ENCODE results near the gene HBA1.
"Not testable (repeated sequence)": the region's sequence is repeated elsewhere in the genome, so short reads cannot be mapped to it uniquely, and the experiment has no call there.

The HBA1 gene

DNA sequence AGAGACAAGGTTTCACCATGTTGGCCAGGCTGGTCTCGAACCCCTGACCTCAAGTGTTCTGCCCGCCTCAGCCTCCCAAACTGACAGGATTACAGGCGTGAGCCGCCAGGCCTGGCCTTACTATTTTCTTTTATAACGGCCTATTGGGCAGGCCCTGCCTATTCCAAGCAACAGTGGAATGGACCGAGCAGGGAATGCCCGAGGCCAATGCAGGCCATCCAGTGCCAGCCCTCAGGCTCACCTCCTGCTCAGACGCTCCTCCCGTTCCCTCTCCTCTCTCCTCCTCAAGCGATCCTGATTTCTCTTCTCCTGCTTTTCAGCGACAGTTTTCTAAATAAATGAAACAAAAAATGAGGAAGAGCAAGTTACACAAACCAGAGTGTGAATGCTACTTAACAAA is 16.2 kb downstream of the HBA1 start:
- no peaks in the 10 kb centered on the region for H3K27me3 ChIP-seq (ENCODE audit: control insufficient read depth, insufficient read depth, low read length)
- H3K36me3 ChIP-seq (ENCODE audit: control insufficient read depth, low read depth, low read length): peaks cover 90% of the 10 kb centered on the region
- H3K4me1 ChIP-seq (ENCODE audit: control insufficient read depth, low read depth, low read length): no peaks in the 10 kb centered on the region
- H3K9me3 ChIP-seq (ENCODE audit: control insufficient read depth, low read depth, low read length): no peaks in the 10 kb centered on the region
- H3K27ac ChIP-seq (ENCODE audit: low read length): no peak overlapping the region
- no peak overlapping the region for H3K4me3 ChIP-seq (ENCODE audit: low read length)
- H3K9ac ChIP-seq (ENCODE audit: low read length): no peak overlapping the region

DNA sequence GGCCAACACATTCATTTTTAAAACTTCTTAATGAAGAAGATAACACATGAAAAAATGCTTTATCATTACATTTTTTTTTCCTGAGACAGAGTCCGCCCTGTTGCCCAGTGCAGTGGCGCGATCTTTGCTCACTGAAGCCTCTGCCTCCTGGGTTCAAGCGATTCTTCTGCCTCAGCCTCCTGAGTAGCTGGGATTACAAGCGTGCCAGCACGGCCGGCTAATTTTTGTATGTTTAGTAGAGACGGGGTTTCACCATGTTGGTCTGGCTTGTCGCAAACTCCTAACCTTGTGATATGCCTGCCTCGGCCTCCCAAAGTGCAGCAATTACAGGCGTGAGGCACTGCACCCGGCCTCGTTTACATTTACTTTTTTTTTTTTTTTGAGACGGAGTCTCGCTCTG is 17.0 kb downstream of the HBA1 start:
- Histone ChIP-seq H3K4me1 (ENCODE audit: control insufficient read depth, low read depth, low read length) (no peaks in the 10 kb centered on the region), H3K9ac (ENCODE audit: low read length) (no peak overlapping the region), H3K36me3 (ENCODE audit: control insufficient read depth, low read depth, low read length) (peaks cover 90% of the 10 kb centered on the region), H3K27me3 (ENCODE audit: control insufficient read depth, insufficient read depth, low read length) (no peaks in the 10 kb centered on the region), H3K27ac (ENCODE audit: low read length) (no peak overlapping the region), H3K4me3 (ENCODE audit: low read length) (no peak overlapping the region), H3K9me3 (ENCODE audit: control insufficient read depth, low read depth, low read length) (no peaks in the 10 kb centered on the region)

DNA sequence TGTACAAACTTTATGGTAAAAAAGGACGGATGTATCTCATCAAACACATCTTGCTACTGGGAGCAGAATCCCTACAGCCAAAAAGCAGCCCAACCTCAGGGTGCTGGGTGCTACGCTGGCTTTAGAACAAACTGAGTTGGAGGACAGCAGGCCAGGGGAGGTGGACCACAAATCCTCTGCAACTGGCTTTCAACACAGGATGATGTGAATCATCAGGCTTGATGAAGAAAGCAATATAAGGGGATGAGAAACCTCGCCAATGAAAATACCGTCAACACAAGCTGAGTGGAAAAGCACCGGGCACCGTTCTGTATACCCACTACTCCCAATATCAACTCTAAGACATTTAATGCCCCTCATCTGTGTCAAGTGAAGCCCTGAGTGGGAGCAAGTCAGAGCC is 18.0 kb downstream of the HBA1 start:
- H3K27me3 ChIP-seq (ENCODE audit: control insufficient read depth, insufficient read depth, low read length): no peaks in the 10 kb centered on the region
- no peak overlapping the region for H3K27ac ChIP-seq (ENCODE audit: low read length)
- no peaks in the 10 kb centered on the region for H3K9me3 ChIP-seq (ENCODE audit: control insufficient read depth, low read depth, low read length)
- H3K4me3 ChIP-seq (ENCODE audit: low read length): no peak overlapping the region
- H3K36me3 ChIP-seq (ENCODE audit: control insufficient read depth, low read depth, low read length): peaks cover 90% of the 10 kb centered on the region
- no peak overlapping the region for H3K9ac ChIP-seq (ENCODE audit: low read length)
- no peaks in the 10 kb centered on the region for H3K4me1 ChIP-seq (ENCODE audit: control insufficient read depth, low read depth, low read length)

GRCh38 chr16:200388-200787 is 23.9 kb downstream of the HBA1 start:
- Histone ChIP-seq H3K4me3 (ENCODE audit: low read length) (no peak overlapping the region), H3K4me1 (ENCODE audit: control insufficient read depth, low read depth, low read length) (no peaks in the 10 kb centered on the region), H3K9ac (ENCODE audit: low read length) (no peak overlapping the region), H3K27ac (ENCODE audit: low read length) (no peak overlapping the region), H3K36me3 (ENCODE audit: control insufficient read depth, low read depth, low read length) (peaks cover 75% of the 10 kb centered on the region), H3K9me3 (ENCODE audit: control insufficient read depth, low read depth, low read length) (no peaks in the 10 kb centered on the region), H3K27me3 (ENCODE audit: control insufficient read depth, insufficient read depth, low read length) (no peaks in the 10 kb centered on the region)

DNA sequence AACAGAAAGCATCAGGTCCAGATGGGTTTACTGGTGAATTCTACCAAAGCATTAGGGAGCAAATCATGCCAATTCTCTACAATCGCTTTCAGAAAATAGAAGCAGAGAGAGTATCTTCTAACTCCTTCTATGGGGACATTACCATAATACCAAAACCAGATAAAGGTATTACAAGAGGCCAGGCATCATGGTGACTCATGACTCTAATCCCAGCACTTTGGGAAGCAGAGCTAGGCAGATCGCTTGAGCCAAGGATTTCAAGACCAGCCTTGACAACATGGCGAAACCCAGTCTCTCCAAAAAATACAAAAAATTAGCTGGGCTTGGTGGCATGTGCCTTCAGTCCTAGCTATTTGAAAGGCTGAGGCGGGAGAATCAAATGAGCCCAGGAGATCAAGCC is 26.8 kb downstream of the HBA1 start:
- Histone ChIP-seq H3K27me3 (ENCODE audit: control insufficient read depth, insufficient read depth, low read length) (no peaks in the 10 kb centered on the region), H3K4me1 (ENCODE audit: control insufficient read depth, low read depth, low read length) (no peaks in the 10 kb centered on the region), H3K27ac (ENCODE audit: low read length) (no peak overlapping the region), H3K36me3 (ENCODE audit: control insufficient read depth, low read depth, low read length) (peaks cover 78% of the 10 kb centered on the region), H3K9ac (ENCODE audit: low read length) (no peak overlapping the region), H3K9me3 (ENCODE audit: control insufficient read depth, low read depth, low read length) (no peaks in the 10 kb centered on the region), H3K4me3 (ENCODE audit: low read length) (no peak overlapping the region)

- H3K4me1 ChIP-seq (ENCODE audit: control insufficient read depth, low read depth, low read length); H3K9me3 ChIP-seq (ENCODE audit: control insufficient read depth, low read depth, low read length); H3K27ac ChIP-seq (ENCODE audit: low read length); H3K9ac ChIP-seq (ENCODE audit: low read length); H3K27me3 ChIP-seq (ENCODE audit: control insufficient read depth, insufficient read depth, low read length); H3K4me3 ChIP-seq (ENCODE audit: low read length): not testable (repeated sequence)
- H3K36me3 ChIP-seq (ENCODE audit: control insufficient read depth, low read depth, low read length): peaks cover 76% of the 10 kb centered on the region
Measured at GRCh38 chr16:204046-204445, 27.6 kb downstream of the HBA1 start.

- H3K9ac ChIP-seq (ENCODE audit: low read length); H3K4me3 ChIP-seq (ENCODE audit: low read length); H3K4me1 ChIP-seq (ENCODE audit: control insufficient read depth, low read depth, low read length); H3K27me3 ChIP-seq (ENCODE audit: control insufficient read depth, insufficient read depth, low read length); H3K27ac ChIP-seq (ENCODE audit: low read length); H3K9me3 ChIP-seq (ENCODE audit: control insufficient read depth, low read depth, low read length): not testable (repeated sequence)
- H3K36me3 ChIP-seq (ENCODE audit: control insufficient read depth, low read depth, low read length): peaks cover 77% of the 10 kb centered on the region
Measured at GRCh38 chr16:209359-209758, 32.9 kb downstream of the HBA1 start.

GRCh38 chr16:211631-212180 is 35.2 kb downstream of the HBA1 start:
- not testable (repeated sequence) for H3K4me3 ChIP-seq (ENCODE audit: low read length); H3K9ac ChIP-seq (ENCODE audit: low read length); H3K9me3 ChIP-seq (ENCODE audit: control insufficient read depth, low read depth, low read length); H3K4me1 ChIP-seq (ENCODE audit: control insufficient read depth, low read depth, low read length); H3K27ac ChIP-seq (ENCODE audit: low read length); H3K27me3 ChIP-seq (ENCODE audit: control insufficient read depth, insufficient read depth, low read length)
- peaks cover 73% of the 10 kb centered on the region for H3K36me3 ChIP-seq (ENCODE audit: control insufficient read depth, low read depth, low read length)

- Histone ChIP-seq H3K9me3 (ENCODE audit: control insufficient read depth, low read depth, low read length) (no peaks in the 10 kb centered on the region), H3K27me3 (ENCODE audit: control insufficient read depth, insufficient read depth, low read length) (no peaks in the 10 kb centered on the region), H3K4me3 (ENCODE audit: low read length) (no peak overlapping the region), H3K9ac (ENCODE audit: low read length) (no peak overlapping the region), H3K27ac (ENCODE audit: low read length) (no peak overlapping the region), H3K36me3 (ENCODE audit: control insufficient read depth, low read depth, low read length) (peaks cover 68% of the 10 kb centered on the region), H3K4me1 (ENCODE audit: control insufficient read depth, low read depth, low read length) (no peaks in the 10 kb centered on the region)
Measured at GRCh38 chr16:212999-213398, 36.5 kb downstream of the HBA1 start.

DNA sequence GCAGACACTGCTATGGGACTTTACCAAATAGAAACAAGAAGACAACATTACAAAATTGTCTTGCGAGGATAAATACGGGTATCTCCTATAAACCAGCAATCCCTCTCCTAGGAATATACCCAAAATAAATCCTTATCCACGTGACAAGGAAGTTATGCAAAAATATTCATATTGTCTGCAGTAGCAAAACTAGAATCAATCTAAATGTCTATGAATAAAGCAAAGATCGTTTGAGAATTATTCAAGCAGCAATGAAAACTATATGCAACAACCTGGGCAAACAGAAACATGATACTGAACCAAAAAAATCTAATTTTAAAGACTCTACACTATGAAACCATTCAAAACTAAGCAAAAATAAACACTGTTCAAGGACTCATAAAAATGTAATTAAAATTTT is 43.5 kb downstream of the HBA1 start:
- Histone ChIP-seq H3K4me3 (ENCODE audit: low read length) (no peak overlapping the region), H3K9me3 (ENCODE audit: control insufficient read depth, low read depth, low read length) (no peaks in the 10 kb centered on the region), H3K9ac (ENCODE audit: low read length) (no peak overlapping the region), H3K36me3 (ENCODE audit: control insufficient read depth, low read depth, low read length) (peaks cover 61% of the 10 kb centered on the region), H3K27ac (ENCODE audit: low read length) (no peak overlapping the region), H3K27me3 (ENCODE audit: control insufficient read depth, insufficient read depth, low read length) (no peaks in the 10 kb centered on the region), H3K4me1 (ENCODE audit: control insufficient read depth, low read depth, low read length) (no peaks in the 10 kb centered on the region)
